Measurements from ENCODE around the gene STX18.
"Not testable (repeated sequence)": the region's sequence is repeated elsewhere in the genome, so short reads cannot be mapped to it uniquely, and the experiment has no call there.

DNA sequence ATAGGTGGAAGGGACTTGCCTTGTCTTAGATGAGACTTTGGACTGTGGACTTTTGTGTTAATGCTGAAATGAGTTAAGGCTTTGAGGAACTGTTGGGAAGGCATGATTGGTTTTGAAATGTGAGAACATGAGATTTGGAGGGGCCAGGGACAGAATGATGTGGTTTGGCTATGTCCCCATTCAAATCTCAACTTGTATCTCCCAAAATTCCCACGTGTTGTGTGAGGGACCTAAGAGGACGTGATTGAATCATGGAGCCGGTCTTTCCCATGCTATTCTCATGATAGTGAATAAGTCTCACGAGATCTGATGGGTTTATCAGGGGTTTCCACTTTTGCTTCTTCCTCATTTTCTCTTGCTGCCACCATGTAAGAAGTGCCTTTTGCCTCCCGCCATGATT is 10.2 kb upstream of the STX18 start:
- TF ChIP-seq, protein P1, sequence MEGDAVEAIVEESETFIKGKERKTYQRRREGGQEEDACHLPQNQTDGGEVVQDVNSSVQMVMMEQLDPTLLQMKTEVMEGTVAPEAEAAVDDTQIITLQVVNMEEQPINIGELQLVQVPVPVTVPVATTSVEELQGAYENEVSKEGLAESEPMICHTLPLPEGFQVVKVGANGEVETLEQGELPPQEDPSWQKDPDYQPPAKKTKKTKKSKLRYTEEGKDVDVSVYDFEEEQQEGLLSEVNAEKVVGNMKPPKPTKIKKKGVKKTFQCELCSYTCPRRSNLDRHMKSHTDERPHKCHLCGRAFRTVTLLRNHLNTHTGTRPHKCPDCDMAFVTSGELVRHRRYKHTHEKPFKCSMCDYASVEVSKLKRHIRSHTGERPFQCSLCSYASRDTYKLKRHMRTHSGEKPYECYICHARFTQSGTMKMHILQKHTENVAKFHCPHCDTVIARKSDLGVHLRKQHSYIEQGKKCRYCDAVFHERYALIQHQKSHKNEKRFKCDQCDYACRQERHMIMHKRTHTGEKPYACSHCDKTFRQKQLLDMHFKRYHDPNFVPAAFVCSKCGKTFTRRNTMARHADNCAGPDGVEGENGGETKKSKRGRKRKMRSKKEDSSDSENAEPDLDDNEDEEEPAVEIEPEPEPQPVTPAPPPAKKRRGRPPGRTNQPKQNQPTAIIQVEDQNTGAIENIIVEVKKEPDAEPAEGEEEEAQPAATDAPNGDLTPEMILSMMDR (IDR thresholded peaks at IDR 0.05; ENCODE audit: borderline replicate concordance, extremely low read depth, low read length, poor library complexity, severe bottlenecking): not testable (repeated sequence)
- TF ChIP-seq EZH2 (IDR thresholded peaks at IDR 0.05; ENCODE audit: borderline replicate concordance, low read depth, low read length, severe bottlenecking): not testable (repeated sequence)

Data from DND-41 (cell line).